Stimulated activated CD4-positive, alpha-beta T cell treated with anti-CD3 and anti-CD28 coated beads, Interleukin-4, amount 100 ng/mL, for 24 hours (primary cell): ENCODE data around the gene CXCL1.

Experiments used
- DNase-seq: peaks from one replicate; pipeline ENCODE4 v3.0.0-alpha.2; 2020

CXCL1 gene

DNA sequence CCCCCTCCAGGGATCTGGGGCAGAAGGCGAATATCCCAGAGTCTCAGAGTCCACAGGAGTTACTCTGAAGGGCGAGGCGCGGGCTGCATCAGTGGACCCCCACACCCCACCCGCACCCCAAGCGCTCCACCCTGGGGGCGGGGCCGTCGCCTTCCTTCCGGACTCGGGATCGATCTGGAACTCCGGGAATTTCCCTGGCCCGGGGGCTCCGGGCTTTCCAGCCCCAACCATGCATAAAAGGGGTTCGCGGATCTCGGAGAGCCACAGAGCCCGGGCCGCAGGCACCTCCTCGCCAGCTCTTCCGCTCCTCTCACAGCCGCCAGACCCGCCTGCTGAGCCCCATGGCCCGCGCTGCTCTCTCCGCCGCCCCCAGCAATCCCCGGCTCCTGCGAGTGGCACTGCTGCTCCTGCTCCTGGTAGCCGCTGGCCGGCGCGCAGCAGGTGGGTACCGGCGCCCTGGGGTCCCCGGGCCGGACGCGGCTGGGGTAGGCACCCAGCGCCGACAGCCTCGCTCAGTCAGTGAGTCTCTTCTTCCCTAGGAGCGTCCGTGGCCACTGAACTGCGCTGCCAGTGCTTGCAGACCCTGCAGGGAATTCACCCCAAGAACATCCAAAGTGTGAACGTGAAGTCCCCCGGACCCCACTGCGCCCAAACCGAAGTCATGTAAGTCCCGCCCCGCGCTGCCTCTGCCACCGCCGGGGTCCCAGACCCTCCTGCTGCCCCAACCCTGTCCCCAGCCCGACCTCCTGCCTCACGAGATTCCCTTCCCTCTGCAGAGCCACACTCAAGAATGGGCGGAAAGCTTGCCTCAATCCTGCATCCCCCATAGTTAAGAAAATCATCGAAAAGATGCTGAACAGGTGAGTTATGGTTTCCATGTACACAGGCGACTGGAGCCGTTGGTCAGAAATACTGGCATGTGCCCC lies at the start of gene CXCL1:
Gene CXCL1, plus strand, starts transcription at position 264 of the 926 bp plus-strand sequence. Its CDS starts 78 bp downstream, at position 342.
- DNase-seq = no peak

DNA sequence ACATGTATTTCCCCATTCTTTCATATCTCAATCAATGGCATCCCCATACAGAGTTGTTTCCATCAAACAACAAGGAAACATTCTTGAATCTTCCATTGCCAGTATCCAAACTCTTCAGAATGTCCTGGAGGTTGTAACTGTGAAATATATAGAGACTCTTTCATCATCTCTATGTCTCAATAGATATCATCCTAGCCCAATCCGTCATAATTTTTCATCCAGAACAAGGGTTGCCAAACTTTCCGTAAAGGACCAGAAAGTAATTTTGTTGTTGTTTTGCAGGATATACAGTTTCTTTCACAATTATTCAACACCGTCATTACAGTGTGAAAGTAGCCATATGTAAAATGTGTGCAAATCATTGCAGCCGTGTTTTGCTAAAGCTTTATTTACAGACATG lies 47.9 kb upstream of the CXCL1 start:
- DNase-seq = no peak

DNA sequence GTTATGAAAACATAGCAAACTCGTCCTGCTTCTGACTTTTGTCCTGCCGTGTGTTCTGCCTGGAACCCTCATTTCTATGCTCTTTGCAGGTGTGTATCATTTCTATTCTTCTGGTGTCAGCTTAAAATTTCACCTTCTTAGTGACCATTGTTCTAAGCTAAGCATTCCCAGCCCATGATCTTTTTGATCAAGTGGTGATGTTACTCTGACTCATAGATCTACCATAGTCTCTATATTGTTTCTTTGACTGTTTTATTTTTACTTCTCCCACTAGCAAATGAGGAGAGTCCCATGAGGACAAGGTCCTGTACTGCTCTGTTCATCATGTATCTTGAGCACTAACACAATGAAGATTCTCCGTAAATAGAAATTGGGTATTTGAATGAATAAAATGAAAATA lies 46.8 kb upstream of the CXCL1 start:
- DNase-seq = no peak

DNA sequence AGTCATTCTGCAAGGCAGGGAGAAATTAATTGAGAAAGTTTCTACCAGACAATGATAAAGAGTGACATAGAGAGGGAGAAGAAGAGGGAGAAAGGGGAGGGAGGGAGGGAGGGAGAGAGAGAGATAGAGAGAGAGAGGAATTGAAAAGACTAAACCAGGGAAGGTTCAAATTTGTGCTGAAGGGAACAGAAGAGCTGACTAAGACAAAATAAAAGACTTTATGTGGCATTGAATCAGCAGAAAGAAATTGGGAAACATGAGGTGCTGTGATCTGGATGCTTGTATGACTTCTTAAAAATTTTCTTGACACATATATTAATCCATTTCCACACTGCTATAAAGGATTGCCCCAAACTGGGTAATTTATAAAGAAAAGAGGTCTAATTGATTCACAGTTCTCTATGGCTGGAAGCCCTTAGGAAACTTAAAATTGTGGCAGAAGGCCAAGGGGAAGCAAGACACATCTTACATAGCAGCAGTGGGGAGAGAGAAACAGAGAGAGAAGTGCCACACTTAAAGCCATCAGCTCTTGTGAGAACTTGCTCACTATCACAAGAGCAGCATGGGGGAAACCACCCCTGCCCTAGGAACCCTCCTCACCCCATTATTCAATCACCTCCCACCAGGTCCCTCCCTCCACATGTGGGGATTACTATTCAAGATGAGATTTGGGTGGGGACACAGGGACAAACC lies 46.2 kb upstream of the CXCL1 start:
- no peak for DNase-seq

DNA sequence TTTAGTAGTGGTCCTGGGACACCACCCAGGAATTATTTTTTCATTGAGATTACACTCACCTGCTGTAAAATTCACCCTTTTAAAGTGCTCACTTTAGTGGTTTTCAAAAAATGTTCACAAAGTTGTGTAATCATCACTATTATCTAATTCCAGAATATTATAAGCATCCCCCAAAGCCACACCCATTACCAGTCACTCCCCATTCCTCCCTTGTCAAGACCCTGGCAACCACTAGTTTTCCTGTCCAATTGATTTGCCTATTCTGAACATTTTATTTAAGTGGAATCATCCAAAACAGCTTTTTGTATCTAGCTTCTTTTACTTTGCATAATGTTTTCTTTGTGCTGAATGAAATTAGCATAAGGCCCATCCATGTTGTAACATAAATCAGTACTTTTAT lies 45.4 kb upstream of the CXCL1 start:
- no peak for DNase-seq

DNA sequence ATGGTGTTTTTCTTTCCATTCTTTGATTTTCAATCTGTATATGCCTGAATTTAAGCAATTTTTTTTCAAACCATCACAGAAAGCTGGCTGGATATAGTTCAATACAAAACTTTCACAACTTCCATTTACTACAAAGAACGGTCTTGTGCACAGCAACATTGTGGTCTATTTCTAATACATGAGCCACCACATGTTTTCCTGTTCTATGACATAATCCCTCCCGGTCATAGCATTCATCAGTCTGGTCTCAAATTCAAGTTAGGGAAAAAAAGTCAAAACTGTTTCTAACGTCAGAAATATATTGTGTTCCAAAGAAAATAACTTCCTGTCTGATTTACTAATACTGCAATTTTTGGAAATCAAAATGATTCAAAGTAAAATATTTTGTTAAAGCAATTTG lies 40.2 kb upstream of the CXCL1 start:
- DNase-seq = no peak

DNA sequence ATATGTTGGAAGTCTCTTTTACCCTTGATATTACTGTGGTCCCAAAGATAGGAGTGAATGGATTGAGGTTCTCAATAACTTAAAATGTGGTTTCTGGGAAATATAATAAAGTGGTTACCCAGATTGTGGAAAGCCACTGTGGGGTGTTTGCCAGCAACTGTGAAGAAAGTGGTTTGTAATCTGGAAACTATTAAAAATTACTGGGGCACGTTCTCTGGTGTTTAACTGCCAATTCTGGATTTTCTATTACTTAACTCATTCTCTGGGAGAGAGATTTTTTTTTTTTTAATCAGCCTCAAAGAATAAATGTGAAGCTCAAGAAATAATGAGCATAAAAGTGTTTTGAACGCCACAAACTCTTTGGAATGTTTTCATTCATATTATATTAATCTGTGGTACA lies 37.6 kb upstream of the CXCL1 start:
- DNase-seq = no peak

DNA sequence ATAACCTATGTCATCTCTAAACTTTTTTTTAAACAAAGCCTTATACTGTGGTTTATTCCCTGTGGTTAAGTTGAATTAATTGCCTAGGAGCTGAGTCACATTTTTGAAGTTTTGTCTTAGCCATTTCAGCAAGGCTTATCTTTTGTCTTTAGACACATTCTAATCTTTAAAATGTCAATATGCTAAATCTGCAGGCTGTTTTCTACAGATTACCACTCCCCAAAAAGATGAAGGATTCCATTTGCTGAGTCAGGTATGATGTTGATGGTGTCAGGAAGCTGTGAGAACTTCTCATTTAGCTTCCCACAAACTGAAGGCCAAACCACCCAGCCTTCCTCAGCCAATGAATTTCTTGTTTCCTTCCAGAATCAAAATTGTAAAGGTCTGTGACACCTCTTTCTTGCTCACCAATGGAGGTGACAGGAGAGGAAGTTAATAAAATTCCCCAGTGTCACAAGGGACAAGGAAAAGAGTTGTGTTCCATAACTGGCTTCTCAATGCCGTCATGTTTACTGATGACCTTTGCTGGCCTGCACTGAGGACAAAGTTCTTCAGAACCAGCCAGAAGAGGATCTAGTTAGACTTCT lies 36.4 kb upstream of the CXCL1 start:
- DNase-seq = no peak

DNA sequence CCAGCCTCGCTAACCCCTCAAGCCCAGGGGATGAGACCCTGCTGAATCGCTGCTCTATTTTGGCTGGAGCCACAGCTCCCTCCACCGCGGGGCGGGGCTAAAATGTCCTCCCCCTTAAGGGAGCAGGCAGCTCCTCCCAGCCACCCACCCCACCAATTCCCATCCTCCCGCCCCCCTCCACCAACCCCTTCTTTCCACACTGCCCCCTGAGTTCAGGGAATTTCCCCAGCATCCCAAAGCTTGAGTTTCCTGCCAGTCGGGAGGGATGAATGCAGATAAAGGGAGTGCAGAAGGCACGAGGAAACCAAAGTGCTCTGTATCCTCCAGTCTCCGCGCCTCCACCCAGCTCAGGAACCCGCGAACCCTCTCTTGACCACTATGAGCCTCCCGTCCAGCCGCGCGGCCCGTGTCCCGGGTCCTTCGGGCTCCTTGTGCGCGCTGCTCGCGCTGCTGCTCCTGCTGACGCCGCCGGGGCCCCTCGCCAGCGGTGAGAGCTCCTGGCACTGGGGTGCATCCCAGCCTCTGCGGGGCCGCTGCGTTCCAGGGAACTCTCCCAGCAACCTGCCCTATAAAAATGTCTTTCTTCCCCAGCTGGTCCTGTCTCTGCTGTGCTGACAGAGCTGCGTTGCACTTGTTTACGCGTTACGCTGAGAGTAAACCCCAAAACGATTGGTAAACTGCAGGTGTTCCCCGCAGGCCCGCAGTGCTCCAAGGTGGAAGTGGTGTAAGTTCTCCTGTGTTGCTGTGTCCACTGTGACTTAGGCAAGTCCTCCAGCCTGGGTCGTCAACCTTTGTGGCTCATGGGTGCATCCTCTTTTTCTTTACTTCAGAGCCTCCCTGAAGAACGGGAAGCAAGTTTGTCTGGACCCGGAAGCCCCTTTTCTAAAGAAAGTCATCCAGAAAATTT lies 32.6 kb upstream of the CXCL1 start, which contains the start of gene CXCL6:
Gene CXCL6, plus strand, starts transcription at position 306 of the 907 bp plus-strand sequence. Its CDS starts 73 bp downstream, at position 379.
- DNase-seq = no peak

DNA sequence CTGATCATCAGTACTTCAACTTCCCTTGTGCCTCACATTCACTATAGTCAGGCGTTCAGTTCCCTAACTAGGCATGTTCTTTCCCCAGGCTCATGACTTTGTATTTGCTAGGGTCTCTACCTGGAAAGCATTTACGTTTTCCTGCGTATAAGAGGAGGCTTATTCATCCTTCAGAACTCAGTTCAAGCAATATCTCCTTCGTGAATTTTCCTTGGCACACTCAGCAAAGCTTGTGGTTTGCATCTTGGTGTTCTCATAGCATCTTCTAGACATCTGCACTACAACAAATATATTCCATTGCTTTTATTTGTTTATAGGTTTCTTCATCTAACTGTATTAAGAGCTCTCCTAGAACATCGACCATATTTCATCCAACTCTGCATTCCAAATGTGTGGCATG lies 30.1 kb upstream of the CXCL1 start:
- no peak for DNase-seq

DNA sequence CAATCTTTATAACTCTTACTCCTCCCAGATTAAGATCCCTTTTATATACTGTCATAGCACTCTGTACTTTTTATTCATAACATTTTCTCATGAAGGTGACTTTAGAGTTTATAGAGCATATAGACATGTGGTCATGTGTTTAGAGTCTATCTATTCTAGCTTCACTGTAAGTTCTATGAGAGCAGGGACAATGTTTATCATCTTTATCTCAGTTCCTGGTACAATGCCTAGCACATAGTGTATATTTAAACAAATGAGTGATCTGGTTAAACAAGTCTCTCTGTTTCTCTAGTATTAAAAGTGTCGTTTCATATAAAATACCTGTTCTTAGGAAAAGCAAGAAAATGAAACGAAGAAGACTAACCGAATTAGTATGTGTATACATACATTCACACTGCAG lies 29.5 kb upstream of the CXCL1 start:
- no peak for DNase-seq

DNA sequence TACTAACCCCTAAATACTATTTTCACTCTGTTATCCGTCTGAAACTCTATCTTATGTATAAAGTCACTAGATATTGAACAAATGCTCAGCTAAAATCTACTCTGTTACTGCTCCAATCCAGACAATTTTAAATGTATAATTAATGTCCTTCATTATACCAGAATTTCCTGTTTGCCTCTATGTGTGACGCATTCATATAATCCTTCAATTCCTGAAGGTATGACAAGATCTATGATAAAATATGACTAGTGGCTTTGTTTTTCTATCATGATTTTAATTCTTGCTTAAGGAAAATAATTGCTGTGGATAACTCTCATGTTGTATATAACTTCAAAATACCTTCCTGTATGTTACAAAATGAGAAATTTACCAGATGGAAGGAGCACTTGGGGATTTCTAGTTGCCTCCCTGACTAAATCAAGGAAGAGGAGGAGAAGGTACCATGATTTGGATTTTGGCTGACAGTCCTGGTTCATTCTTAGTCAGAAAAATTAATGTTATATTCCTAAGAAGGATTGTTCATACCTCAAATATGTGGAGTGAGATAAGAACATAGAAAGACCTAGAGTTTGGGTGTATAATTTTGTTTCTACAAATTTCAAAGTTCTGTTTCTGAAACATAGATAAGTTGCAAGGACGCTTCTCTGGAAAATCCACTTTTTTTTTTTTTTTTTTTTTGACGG lies 27.8 kb upstream of the CXCL1 start:
- DNase-seq = no peak

DNA sequence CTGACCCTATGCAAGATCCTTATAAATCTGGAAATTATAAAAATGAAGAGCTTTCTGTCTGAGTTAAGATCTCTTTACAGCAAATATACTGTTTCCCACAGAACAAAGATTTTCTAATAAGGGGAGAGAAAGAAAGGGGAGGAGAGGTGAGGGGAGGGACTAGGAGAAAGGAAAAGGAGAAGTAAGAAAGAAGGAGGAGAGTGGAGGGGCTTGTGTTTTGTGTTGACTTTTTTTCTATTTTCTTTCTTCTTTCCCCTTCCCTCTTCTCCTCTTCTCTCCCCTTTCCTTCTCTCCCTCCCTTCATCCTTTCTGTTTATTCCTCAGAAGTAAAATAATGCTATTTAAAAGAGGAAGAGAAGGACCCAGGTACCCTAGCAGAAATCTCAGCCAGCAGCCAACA lies 26.5 kb upstream of the CXCL1 start:
- DNase-seq = no peak

DNA sequence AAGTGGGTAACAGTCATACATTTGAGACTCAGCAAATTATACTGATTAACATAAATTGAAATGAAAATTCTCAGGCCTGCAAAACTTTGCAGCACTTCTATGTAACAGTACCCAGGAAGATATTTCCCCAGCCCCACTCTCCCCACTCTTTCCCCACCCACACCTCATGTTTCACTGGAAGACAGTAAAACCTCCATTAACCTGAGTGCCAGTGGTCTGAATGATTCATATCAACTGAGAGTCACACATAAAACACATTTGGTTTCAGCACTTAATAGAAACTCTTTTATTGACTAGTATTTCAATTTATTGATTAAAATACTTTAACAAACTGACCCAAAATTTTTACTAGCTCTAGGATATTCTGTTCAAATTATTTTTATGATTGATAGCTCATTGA lies 25.8 kb upstream of the CXCL1 start:
- no peak for DNase-seq

DNA sequence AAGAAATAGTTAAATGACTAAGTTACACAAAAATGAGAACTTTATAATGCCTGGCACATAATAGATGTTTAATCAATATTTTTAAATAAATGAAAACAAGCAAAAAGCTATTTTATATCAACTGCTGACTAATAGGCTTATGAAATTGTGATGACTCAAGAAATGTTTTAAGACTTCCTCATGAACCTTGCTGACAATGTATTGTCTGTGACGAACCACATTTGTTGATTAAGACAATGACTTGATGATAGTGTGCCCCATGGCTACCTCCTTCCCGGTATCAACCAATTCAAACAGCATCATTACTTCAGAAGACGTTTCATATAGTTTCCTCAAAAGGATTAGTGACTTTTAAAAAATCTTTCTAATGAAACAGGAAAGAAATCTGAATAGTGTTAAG lies 24.8 kb upstream of the CXCL1 start:
- no peak for DNase-seq

DNA sequence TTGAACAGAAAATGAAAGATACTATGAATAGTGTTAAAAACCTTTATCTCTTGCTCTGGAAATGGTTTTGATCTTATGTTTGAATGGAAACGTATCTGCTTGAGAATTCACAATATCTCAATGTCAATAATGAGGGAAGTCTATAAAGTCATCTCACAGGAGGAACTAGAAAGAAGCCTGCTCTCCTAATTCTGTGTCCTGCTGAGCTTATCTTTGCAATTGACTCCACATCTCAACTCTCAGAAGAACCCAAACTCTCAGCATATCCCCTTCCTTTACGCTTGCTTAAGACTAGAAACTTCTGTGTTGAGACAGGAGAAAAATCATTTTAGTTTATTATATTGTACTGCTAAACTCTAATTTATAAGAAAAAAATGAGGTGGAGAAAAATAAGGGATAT lies 24.4 kb upstream of the CXCL1 start:
- DNase-seq = no peak

DNA sequence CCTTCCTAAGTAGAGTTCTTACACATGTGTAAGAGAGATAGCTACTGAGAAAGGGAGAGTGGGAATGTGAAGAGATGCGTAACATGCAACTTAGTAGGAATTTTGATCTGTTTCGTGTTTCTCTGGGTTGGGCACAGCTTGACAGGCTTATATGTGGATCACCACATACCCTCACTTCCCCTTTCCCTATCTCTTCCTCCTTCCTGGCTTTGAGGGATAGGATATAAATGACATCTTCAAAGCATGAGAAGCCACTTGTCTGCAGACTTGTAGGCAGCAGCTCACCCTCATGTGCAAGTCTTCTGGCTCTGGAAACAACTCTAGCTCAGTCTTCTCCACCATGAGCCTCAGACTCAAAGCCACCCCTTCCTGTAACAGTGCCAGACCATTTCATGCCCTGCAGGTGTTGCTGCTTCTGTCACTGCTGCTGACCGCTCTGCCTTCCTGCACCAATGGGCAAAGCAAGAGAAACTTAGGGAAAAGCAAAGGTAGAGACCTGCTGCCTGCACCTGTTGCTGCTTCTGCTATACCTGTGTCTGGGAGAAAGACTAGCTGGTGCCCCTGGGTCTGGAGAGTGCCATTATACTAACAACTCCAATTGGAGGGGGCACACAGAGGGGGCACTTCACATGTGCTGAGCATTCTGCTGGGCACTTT lies 21.5 kb upstream of the CXCL1 start:
- DNase-seq = no peak

DNA sequence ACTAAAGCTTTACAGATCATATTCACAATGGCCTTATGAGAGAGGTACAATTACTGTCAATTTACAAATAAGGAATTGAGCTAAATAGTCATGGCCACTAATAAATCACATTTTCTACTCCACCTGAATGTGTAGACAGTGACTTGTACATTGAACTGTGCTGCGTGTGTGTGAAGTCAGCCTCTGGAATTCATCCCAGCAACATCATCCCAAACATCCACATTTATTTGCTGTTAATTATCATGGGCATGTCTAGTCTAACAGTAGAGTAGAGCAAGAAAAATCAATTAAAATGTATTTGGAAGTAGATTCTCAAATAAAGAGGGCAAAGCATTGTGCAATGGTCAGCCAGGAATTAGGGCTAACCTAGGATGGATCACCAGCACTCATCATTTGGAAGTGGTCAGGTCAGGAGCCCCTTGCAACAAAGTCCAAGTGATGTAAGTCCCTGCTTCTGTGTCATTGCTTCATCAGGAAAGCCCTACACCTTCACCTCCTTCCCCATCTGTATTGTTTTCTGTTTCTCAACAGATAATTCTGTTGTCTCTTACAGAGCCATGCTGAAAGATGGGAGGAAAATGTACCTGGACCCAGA lies 20.9 kb upstream of the CXCL1 start:
- DNase-seq = no peak

DNA sequence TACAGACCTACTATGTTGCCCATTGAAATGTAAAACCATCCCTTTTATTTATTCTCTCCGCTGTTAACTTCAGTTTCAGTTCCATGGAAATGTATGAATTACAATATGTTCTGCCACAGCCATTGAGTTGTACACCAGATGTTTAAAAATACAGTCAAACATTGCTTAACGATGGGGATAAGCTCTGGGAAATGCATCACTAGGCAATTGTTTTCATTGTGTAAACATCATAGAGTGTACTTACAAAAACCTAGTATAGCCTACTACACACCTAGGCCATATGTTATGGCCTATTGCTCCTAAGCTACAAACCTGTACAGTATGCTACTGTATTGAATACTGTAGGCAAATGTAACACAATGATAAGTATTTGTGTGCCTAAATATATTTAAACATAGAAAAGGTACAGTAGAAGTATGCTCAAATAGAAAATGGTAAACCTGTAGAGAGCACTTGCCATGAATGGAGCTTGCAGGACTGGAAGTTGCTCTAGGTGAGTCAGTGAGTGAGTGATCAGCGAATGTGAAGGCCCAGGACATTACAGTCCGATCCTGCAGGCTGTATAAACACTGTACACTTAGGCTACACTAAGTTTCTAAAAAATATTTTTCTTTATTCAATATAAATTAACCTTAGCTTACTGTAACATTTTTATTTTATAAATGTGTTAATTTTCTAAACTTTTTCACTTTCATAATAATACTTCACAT lies 18.8 kb upstream of the CXCL1 start:
- DNase-seq = no peak

DNA sequence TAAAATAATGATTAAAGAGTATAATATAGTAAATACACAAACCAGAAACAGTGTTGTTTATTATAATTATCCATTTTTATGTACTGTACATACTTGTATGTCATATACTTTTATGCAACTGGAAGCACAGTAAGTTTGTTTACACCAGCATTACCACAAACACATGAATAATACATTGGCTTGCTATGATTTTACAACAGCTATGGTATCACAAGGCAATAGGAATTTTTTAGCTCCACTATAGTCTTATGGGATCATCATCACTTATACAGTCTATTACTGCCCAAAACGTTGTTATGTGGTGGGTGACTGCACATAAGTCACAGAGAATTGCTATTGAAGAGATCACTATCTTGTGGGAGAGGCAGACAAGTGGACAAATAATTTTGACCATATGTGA lies 17.9 kb upstream of the CXCL1 start:
- DNase-seq = no peak

DNA sequence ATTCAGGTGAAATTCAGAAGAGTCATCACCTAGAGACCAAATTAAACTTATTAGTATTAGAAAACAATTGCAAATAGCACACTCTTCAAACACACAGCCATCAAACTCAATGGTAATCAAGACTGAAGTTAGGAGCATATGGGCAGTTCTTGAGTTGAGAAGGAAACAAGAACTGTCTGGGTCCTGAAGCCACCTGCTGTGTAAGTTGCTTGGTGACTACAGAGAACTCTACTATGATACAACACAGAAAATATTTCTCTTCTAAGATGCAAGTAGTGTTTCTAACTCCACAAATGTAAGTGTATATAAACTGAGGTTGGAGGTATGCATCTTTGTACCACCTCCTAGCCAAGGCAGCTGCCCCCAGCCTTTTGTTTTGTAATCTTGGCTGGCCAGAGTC lies 16.4 kb upstream of the CXCL1 start:
- no peak for DNase-seq
